ENCODE results near the gene CLEC11A.

Gene CLEC11A

GRCh38 chr19:50719566-50719965 is 3.6 kb upstream of the CLEC11A start, which contains the start of gene SHANK1:
Gene SHANK1 (minus strand): TSS chr19:50719802. CDS start chr19:50716919, 2,883 bp downstream.
- TF ChIP-seq, protein P1, sequence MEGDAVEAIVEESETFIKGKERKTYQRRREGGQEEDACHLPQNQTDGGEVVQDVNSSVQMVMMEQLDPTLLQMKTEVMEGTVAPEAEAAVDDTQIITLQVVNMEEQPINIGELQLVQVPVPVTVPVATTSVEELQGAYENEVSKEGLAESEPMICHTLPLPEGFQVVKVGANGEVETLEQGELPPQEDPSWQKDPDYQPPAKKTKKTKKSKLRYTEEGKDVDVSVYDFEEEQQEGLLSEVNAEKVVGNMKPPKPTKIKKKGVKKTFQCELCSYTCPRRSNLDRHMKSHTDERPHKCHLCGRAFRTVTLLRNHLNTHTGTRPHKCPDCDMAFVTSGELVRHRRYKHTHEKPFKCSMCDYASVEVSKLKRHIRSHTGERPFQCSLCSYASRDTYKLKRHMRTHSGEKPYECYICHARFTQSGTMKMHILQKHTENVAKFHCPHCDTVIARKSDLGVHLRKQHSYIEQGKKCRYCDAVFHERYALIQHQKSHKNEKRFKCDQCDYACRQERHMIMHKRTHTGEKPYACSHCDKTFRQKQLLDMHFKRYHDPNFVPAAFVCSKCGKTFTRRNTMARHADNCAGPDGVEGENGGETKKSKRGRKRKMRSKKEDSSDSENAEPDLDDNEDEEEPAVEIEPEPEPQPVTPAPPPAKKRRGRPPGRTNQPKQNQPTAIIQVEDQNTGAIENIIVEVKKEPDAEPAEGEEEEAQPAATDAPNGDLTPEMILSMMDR (IDR thresholded peaks at IDR 0.05; ENCODE audit: low read depth, low read length): no peak
- peak within 1 kb of the TSS; percentile 59 for H3K4me3 ChIP-seq (ENCODE audit: low read depth, low read length)

- TF ChIP-seq, protein P1 (IDR thresholded peaks at IDR 0.05; ENCODE audit: low read depth, low read length): no peak
- no peak overlapping the region for H3K4me3 ChIP-seq (ENCODE audit: low read depth, low read length)
Observed at GRCh38 chr19:50720181-50720920, 2.8 kb upstream of the CLEC11A start.

- H3K4me3 ChIP-seq (ENCODE audit: low read depth, low read length): no peak overlapping the region
- TF ChIP-seq, protein P1 (IDR thresholded peaks at IDR 0.05; ENCODE audit: low read depth, low read length): peak; percentile 11; the same call in 1 of the 2 replicates
Observed at GRCh38 chr19:50720921-50721381, 2.2 kb upstream of the CLEC11A start.

DNA sequence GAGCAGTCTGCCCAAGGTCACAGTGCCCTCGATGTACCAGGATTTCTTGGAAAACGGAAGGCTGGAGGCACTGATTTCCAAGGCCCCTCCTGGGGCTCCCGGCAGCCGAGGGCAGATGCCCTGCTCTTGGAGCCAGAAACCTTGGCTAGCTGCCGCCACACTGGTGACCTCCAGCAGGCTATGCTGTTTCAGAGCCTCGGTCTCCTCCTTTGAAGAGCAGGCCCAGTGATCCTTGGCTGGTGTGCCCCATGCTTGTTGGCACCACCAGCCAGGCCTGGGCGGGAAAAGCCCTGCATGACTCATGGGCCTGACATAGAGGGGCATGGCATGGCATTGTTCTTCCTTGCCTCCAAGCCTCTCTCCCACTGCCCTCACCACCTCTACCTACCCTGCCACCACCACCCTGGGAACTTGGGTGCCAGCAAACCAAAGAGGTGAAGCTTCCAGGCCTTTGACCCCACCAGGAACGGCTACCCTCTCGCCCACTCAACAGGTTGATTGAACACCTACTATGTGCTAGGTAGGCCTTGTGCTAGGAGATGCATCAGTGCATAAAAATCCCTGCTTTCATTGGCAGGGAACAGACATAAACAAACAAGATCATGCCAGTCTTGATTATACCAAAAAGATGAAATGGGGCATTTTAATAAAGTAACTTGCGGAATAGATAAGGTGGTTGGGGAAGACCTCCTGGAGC is 1.6 kb upstream of the CLEC11A start:
- TF ChIP-seq, protein P1 (IDR thresholded peaks at IDR 0.05; ENCODE audit: low read depth, low read length): no peak

DNA sequence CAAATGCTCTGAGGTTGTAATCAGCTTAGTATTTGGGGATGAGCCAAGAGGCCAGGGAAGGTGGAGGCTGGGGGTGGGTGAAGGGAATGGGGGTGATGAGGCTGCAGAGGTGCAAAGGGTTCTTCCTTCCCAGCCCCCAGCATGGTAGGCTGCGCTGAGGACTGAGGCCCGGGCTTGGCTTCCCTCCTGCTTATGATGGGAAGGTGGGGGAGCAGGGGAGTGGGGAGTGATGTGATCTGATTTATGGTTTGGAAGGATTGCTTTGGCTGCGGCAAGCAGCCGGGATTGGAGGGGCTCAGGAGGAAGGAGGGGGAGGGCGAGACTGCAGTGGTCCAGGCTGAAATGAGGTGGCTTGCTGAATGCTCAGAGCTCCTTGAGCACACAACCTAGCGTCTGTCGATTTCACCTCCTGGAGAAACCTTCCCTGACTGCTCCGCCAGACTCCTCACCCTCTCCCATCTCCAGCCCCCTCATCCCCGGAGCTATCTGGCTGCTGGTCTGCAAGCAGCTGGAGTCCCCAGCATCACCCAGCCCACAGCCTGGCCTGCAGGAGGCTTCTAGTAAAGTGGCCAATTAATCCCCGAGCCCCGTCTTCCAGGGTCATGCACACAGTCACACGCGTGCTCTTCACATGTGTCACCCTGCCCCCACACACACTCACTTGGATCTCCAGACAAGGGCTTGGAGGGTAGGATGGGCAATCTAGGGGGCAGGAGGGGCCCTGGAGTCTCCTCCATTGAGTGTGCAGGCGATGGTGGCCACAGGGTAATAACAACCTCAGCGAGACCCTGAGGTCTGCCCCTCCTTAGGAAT is 757 bp upstream of the CLEC11A start:
- peak overlapping the region; percentile 72 for H3K4me3 ChIP-seq (ENCODE audit: low read depth, low read length)
- TF ChIP-seq, protein P1 (IDR thresholded peaks at IDR 0.05; ENCODE audit: low read depth, low read length): no peak

More for the DNA sequence above, 1.6 kb upstream of the CLEC11A start:
- no peak overlapping the region for H3K4me3 ChIP-seq (ENCODE audit: low read depth, low read length)

DNA sequence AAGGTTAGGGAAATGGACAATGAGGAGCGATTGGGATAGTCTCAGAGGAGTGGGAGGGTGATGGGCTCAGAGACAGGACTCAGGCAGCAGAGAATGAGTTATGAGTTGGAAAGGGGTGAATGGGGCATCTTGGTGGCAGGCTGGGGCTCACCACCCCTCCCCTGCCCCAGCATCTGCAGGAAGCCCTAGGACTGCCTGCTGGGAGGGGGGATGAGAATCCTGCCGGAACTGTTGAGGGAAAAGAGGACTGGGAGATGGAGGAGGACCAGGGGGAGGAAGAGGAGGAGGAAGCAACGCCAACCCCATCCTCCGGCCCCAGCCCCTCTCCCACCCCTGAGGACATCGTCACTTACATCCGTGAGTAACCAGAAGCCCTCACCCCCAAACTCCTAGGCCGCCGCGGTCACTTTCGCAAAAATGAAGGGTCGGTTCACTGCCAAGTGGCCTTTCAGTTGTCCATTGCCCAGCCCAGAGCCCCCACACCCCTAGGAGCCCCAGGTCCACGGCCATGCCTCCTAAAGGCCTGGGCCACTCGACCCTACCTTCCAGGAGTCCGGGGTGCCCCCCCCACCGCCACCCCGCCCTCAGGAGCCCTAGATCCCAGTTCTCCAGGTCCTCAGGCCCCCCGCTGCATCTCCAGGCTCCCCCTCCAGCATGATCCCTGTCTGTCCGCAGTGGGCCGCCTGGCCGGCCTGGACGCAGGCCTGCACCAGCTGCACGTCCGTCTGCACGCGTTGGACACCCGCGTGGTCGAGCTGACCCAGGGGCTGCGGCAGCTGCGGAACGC is 764 bp downstream of the CLEC11A start:
- TF ChIP-seq, protein P1 (IDR thresholded peaks at IDR 0.05; ENCODE audit: low read depth, low read length): no peak
- peak overlapping the region; percentile 72 for H3K4me3 ChIP-seq (ENCODE audit: low read depth, low read length)
